Measurements from ENCODE around the gene LRMDA. TPM values are rescaled to one million over a fixed set of nuclear protein-coding genes. Genes with fewer than 3 reads are reported as not detected.

Gene LRMDA
- total RNA-seq, 4 donors from 2014 or later, result 1.4 to 23.1 (median 3.6) TPM

- Histone ChIP-seq H3K27ac (no peak overlapping the region), H3K4me3 (no peak overlapping the region)
Measured at GRCh38 chr10:75754096-75754831, 322.8 kb downstream of the LRMDA start.

GRCh38 chr10:75755528-75755927 is 324.1 kb downstream of the LRMDA start:
- DNase-seq, result no peak
- Histone ChIP-seq H3K27ac (no peak overlapping the region), H3K36me3 (no peaks in the 10 kb centered on the region), H3K9me3 (no peaks in the 10 kb centered on the region), H3K27me3 (no peaks in the 10 kb centered on the region), H3K4me1 (no peaks in the 10 kb centered on the region), H3K4me3 (no peak overlapping the region)
- no peak for TF ChIP-seq CTCF (IDR thresholded peaks at IDR 0.05)
- no peak for TF ChIP-seq POLR2A (IDR thresholded peaks at IDR 0.05)

More at GRCh38 chr10:75754096-75754831, 322.8 kb downstream of the LRMDA start:
- Histone ChIP-seq H3K36me3 (no peaks in the 10 kb centered on the region), H3K27me3 (no peaks in the 10 kb centered on the region), H3K9me3 (no peaks in the 10 kb centered on the region), H3K4me1 (no peaks in the 10 kb centered on the region)
- TF ChIP-seq CTCF (IDR thresholded peaks at IDR 0.05) (no peak), POLR2A (IDR thresholded peaks at IDR 0.05) (no peak)
- no peak for DNase-seq

- H3K9me3 ChIP-seq, result no peaks in the 10 kb centered on the region
- no peaks in the 10 kb centered on the region for H3K27me3 ChIP-seq
- DNase-seq, result no peak
- H3K36me3 ChIP-seq, result no peaks in the 10 kb centered on the region
- no peak overlapping the region for H3K4me3 ChIP-seq
- no peak overlapping the region for H3K27ac ChIP-seq
- no peak for TF ChIP-seq POLR2A (IDR thresholded peaks at IDR 0.05)
- TF ChIP-seq CTCF (IDR thresholded peaks at IDR 0.05), result no peak
- no peaks in the 10 kb centered on the region for H3K4me1 ChIP-seq
Measured at GRCh38 chr10:75761289-75761688, 329.9 kb downstream of the LRMDA start.

GRCh38 chr10:75762431-75762802 is 331.0 kb downstream of the LRMDA start:
- no peaks in the 10 kb centered on the region for H3K9me3 ChIP-seq
- H3K4me3 ChIP-seq, result no peak overlapping the region
- H3K36me3 ChIP-seq, result no peaks in the 10 kb centered on the region
- no peak overlapping the region for H3K27ac ChIP-seq
- no peak for TF ChIP-seq CTCF (IDR thresholded peaks at IDR 0.05)
- no peak for TF ChIP-seq POLR2A (IDR thresholded peaks at IDR 0.05)
- H3K4me1 ChIP-seq, result no peaks in the 10 kb centered on the region
- H3K27me3 ChIP-seq, result no peaks in the 10 kb centered on the region
- DNase-seq, result no peak

- Histone ChIP-seq H3K4me3 (no peak overlapping the region), H3K4me1 (no peaks in the 10 kb centered on the region), H3K27me3 (no peaks in the 10 kb centered on the region), H3K36me3 (no peaks in the 10 kb centered on the region), H3K9me3 (no peaks in the 10 kb centered on the region), H3K27ac (no peak overlapping the region)
- no peak for TF ChIP-seq POLR2A (IDR thresholded peaks at IDR 0.05)
- no peak for TF ChIP-seq CTCF (IDR thresholded peaks at IDR 0.05)
- no peak for DNase-seq
Measured at GRCh38 chr10:75763652-75764051, 332.2 kb downstream of the LRMDA start.
